IPS-18c (cell line): Measurements from ENCODE around the gene TRDN.

Experiments used
- H3K4me3 ChIP-seq: 2 replicates; pipeline ENCODE4 v1.7.0; 2013; ENCODE audit warnings: low read depth, mild to moderate bottlenecking, low read length, moderate library complexity; ENCODE audit not compliant: insufficient read depth
- H3K9me3 ChIP-seq: one replicate; pipeline ENCODE4 v1.6.1; 2013; ENCODE audit warnings: mild to moderate bottlenecking, low read length, moderate library complexity; ENCODE audit not compliant: control insufficient read depth, insufficient read depth

The TRDN gene

DNA sequence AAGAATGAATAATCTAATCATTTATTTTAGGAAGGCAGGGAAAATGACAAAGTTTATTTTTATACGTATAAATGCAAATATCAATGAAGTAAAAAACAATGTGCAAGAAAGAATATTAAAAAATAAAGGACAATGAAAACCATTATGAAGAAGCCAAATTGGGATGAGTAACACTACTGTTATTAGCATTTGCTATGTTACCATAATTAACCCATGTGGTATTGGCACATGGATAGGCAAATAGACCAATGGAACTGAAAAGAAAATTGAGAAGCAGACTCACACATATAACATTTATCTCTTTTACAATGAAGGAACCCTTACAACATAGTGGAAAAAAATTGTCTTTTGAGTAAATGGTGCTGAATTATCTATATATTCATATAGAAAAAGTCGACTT, 426.1 kb downstream of the TRDN start:
- H3K9me3 ChIP-seq = no peaks in the 10 kb centered on the region
- no peak overlapping the region for H3K4me3 ChIP-seq

DNA sequence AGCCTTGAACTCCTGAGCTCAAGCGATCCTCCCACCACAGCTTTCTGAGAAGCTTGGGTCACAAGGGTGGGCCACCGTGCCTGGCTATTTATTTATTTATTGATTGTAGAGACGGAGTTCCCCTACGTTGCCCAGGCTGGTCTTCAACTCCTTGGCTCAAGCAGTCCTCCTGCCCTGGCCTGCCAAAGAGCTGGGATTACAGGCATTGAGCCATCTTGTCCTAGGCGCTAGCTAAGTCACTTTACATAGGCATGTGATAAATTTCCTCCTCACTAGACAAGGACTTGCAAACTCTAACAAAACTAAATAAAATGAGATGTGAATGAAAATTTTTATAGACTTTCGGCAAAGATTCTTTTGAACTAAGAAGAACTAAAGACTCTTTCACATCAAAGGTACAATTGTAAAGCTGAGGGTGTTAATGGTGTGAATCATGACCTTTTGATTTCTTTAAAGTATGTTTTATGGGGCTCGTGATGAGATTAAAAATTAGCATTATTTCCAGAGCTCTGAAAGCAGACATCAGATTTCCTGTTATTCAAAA, 428.7 kb downstream of the TRDN start:
- Histone ChIP-seq H3K9me3 (no peaks in the 10 kb centered on the region), H3K4me3 (no peak overlapping the region)

- Histone ChIP-seq H3K9me3 (peaks cover 3% of the 10 kb centered on the region), H3K4me3 (no peak overlapping the region)
These were observed 432.8 kb downstream of the TRDN start for GRCh38 chr6:123203928-123204327.

GRCh38 chr6:123201869-123202372, 434.8 kb downstream of the TRDN start:
- Histone ChIP-seq H3K4me3 (no peak overlapping the region), H3K9me3 (peaks cover 3% of the 10 kb centered on the region)

GRCh38 chr6:123193298-123193697, 443.5 kb downstream of the TRDN start:
- no peak overlapping the region for H3K4me3 ChIP-seq
- no peaks in the 10 kb centered on the region for H3K9me3 ChIP-seq

- Histone ChIP-seq H3K4me3 (no peak overlapping the region), H3K9me3 (no peaks in the 10 kb centered on the region)
These were observed 446.9 kb downstream of the TRDN start for GRCh38 chr6:123189816-123190215.

DNA sequence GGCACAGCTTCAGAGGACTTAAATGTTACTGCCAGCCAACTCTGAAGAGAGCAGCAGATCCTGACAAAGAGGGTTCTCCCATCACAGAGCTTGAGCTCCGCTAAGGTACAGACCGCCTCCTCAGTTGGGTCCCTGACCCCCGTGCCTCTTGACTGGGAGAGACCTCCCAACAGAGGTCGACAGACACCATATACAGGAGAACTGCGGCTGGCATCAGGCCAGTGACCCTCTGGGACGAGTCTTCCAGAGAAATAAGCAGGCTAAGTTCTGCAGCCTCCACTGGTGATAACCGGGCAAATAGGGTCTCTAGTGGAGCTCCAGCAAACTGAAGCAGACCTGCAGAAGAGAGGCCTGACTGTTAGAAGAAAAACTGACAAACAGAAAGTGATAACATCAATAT, 453.8 kb downstream of the TRDN start:
- peaks cover 3% of the 10 kb centered on the region for H3K9me3 ChIP-seq
- H3K4me3 ChIP-seq = no peak overlapping the region

- no peak overlapping the region for H3K4me3 ChIP-seq
- H3K9me3 ChIP-seq = no peaks in the 10 kb centered on the region
These were observed 460.0 kb downstream of the TRDN start for GRCh38 chr6:123176706-123177105.

DNA sequence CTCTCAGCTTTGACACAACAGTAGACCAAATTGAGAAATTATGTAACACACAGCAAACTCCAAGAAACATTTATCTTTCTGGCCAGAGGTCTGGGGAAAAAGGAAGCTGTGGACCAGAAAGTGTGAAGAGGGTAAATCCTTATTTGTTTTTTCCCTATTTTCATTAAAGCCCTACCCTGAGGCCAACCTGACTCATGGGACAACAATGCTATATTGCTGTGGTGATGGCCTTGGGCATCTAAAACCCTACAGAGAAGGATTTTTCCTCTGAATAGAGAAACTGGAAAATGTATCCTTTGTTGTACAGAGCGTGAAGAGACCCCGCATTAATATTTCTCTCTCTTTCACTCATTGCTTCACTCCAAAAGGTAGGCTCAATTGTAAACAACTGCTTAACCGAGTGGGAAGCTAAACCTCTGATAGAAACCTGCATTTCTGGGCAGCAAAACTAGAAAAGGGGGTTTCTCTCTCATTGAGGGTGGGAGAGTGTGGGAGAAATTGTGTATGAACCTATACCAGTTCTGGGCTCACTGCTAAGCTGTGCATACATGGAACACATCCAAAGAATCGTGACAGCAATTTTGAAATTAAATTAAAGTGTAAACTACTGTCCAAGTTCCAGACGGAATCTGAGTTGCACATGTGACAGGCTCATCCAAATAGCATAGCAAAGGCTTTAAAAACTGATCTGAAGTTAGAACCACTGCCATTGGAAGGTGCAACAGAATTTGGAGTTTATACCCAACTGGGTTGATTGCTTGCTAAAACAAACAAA, 465.2 kb downstream of the TRDN start:
- H3K4me3 ChIP-seq = no peak overlapping the region
- H3K9me3 ChIP-seq = no peaks in the 10 kb centered on the region

DNA sequence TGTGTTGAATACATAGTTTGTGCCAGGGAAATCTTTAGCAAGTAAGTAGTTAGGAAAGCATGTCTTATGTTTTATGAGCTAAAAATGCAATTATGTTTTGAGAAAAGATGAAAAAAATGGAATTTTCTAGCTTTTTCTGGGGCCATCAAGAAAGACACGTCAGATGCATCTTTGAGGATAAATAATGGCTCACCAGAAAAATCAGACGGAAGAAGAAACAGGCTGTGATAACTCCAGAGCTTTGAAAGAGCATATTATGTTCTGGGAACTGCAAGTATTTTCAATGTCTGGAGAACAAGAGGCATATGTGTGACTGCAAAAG, 467.0 kb downstream of the TRDN start:
- Histone ChIP-seq H3K4me3 (no peak overlapping the region), H3K9me3 (no peaks in the 10 kb centered on the region)

DNA sequence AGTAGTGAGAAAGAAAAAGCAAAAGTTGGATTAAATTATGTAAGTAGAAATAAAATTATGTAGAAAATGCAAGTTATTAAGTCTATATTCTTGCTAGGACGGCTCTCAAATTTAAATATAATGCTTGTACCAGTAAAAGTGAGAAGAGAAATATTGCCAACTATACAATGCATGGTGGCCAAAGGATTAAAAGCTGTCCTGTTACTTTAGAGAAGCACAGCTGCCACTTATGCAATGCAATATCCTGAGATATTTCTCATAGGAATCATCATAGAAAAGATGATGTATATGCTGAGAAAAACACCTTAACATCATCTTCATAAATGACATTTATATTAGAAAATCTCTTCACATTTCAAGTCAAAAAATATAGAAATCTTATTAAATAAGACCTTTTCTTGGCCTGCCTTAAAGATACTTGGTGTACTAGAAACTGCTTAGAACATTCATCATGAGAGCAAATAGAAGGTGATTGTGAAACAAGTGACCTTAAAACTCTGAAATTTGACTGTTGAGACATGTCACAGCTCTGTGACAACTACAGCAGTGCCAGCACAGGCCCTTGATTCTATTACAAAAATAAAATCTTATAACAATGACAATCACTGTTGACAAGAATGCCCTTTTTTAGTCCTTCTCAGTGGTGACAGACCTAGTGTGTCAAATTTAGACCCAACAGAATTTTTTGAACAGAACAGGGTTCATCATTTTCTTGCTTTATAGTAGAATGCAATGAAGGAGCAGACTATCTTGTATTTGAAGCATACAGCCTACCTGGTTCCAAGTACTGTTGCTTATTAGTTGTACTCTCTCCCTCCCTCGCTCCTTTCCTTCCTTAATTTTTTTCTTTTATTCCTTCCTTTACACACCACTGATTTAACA, 467.6 kb downstream of the TRDN start:
- Histone ChIP-seq H3K9me3 (no peaks in the 10 kb centered on the region), H3K4me3 (no peak overlapping the region)

GRCh38 chr6:123168466-123168865, 468.3 kb downstream of the TRDN start:
- Histone ChIP-seq H3K9me3 (no peaks in the 10 kb centered on the region), H3K4me3 (no peak overlapping the region)
